BLaER1 (cell line): ENCODE data around the gene LY6G6D.

Experiments
- H3K27ac ChIP-seq: shearing (Covaris generic); formaldehyde crosslinking; 2 replicates; pipeline ENCODE4 v1.8.1; 2022
- H3K27me3 ChIP-seq: shearing (Covaris generic); formaldehyde crosslinking; 2 replicates; pipeline ENCODE4 v1.8.1; 2022
- H3K36me3 ChIP-seq: shearing (Covaris generic); formaldehyde crosslinking; 2 replicates; pipeline ENCODE4 v1.8.1; 2022
- H3K4me1 ChIP-seq: shearing (Covaris generic); formaldehyde crosslinking; 2 replicates; pipeline ENCODE4 v1.8.1; 2022
- H3K4me2 ChIP-seq: shearing (Covaris generic); formaldehyde crosslinking; 2 replicates; pipeline ENCODE4 v1.8.1; 2022
- H3K4me3 ChIP-seq: shearing (Covaris generic); formaldehyde crosslinking; 2 replicates; pipeline ENCODE4 v1.8.1; 2022
- H3K9ac ChIP-seq: shearing (Covaris generic); formaldehyde crosslinking; 2 replicates; pipeline ENCODE4 v1.8.1; 2022
- H3K9me3 ChIP-seq: shearing (Covaris generic); formaldehyde crosslinking; 2 replicates; pipeline ENCODE4 v1.8.1; 2022
- H4K20me1 ChIP-seq: shearing (Covaris generic); formaldehyde crosslinking; 2 replicates; pipeline ENCODE4 v1.8.1; 2022
- Cebpa-rat ChIP-seq: shearing (Covaris generic); IDR thresholded peaks from 2 replicates; pipeline ENCODE4 v1.8.1; 2022

The LY6G6D gene

DNA sequence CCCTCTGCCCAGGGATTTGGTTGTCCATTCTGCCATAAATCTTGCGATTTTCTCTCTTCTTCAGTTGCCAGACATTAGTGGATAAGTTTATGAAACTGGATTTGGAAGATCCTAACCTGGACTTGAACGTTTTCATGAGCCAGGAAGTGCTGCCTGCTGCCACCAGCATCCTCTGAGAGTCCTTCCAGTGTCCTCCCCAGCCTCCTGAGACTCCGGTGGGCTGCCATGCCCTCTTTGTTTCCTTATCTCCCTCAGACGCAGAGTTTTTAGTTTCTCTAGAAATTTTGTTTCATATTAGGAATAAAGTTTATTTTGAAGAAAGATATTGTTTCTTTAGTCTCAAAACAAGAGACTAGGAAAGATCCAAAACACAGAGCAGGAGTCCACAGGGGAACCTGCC lies 47.2 kb downstream of the LY6G6D start, which contains the start of gene SAPCD1:
SAPCD1 (plus strand) TSS at position 301 of the 400 bp plus-strand sequence. CDS start 399 bp downstream, outside the sequence.
- H3K27ac ChIP-seq = peak within 1 kb of the TSS; percentile 31; the same call in 1 of the 2 replicates
- no peak for TF ChIP-seq Cebpa-rat

DNA sequence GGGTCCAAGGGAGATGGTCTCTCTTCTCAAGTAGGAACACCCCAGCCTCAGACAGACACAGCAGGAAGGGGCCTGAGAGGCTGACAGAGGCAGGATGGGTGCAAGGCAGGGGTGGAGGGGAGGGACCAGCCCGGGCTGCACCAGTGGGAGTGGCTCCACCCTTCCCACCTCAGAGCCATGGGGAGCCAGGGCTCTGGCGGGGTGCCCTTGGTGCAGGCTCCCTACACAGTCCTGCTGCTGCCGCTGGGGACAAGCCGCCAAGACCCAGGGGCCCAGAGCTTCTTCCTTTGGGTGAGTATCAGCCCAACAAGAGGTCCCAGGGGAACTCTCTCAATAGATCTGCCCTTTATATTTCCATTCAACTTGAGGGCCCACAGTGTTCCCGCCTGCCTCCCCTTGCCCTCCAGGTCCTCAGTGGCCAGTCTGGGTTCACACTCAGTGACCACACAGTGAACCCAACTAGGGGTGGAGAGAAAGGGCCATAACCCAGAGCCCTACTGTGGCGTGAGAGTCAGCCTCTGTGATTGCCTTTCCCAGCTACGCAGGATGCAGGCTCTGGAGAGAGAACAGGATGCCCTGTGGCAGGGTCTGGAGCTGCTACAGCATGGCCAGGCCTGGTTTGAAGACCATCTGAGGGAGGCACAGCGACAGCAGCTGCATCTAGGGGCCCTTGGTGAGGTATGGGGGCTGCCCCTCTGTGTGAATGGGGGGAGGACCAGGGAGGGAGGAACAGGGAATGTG lies 47.9 kb downstream of the LY6G6D start:
- H3K27me3 ChIP-seq = no peaks in the 10 kb centered on the region
- H3K27ac ChIP-seq = peak overlapping the region; percentile 31; the same call in 1 of the 2 replicates
- peaks cover 80% of the 10 kb centered on the region for H3K36me3 ChIP-seq
- H3K4me2 ChIP-seq = peak overlapping the region; percentile 51
- H3K4me1 ChIP-seq = peaks cover 23% of the 10 kb centered on the region
- no peaks in the 10 kb centered on the region for H3K9me3 ChIP-seq
- H3K4me3 ChIP-seq = no peak overlapping the region
- TF ChIP-seq Cebpa-rat = no peak
- H3K9ac ChIP-seq = peak overlapping the region; percentile 34; the same call in 1 of the 2 replicates
- H4K20me1 ChIP-seq = no peaks in the 10 kb centered on the region

More for the DNA sequence above, 47.2 kb downstream of the LY6G6D start, which contains the start of gene SAPCD1:
- Histone ChIP-seq H3K9me3 (no peaks in the 10 kb centered on the region), H3K36me3 (peaks cover 87% of the 10 kb centered on the region), H3K4me1 (peaks cover 23% of the 10 kb centered on the region), H3K27me3 (no peaks in the 10 kb centered on the region), H3K4me3 (no peak within 1 kb of the TSS), H4K20me1 (no peaks in the 10 kb centered on the region), H3K9ac (peak within 1 kb of the TSS; percentile 34; the same call in 1 of the 2 replicates), H3K4me2 (peak within 1 kb of the TSS; percentile 51)

- Histone ChIP-seq H3K9me3 (no peaks in the 10 kb centered on the region), H3K4me2 (no peak overlapping the region), H3K27ac (no peak overlapping the region), H3K36me3 (peaks cover 75% of the 10 kb centered on the region), H3K4me1 (peaks cover 23% of the 10 kb centered on the region), H4K20me1 (no peaks in the 10 kb centered on the region), H3K27me3 (no peaks in the 10 kb centered on the region), H3K9ac (peak overlapping the region; percentile 34; the same call in 1 of the 2 replicates), H3K4me3 (no peak overlapping the region)
- TF ChIP-seq Cebpa-rat = no peak
Measured at GRCh38 chr6:31763619-31763940, 48.4 kb downstream of the LY6G6D start.

GRCh38 chr6:31764198-31764597 lies 49.0 kb downstream of the LY6G6D start:
- peaks cover 69% of the 10 kb centered on the region for H3K36me3 ChIP-seq
- peaks cover 23% of the 10 kb centered on the region for H3K4me1 ChIP-seq
- H3K9ac ChIP-seq = no peak overlapping the region; the same call in 1 of the 2 replicates
- no peak for TF ChIP-seq Cebpa-rat
- no peaks in the 10 kb centered on the region for H4K20me1 ChIP-seq
- no peak overlapping the region for H3K4me3 ChIP-seq
- H3K9me3 ChIP-seq = no peaks in the 10 kb centered on the region
- no peaks in the 10 kb centered on the region for H3K27me3 ChIP-seq
- no peak overlapping the region for H3K27ac ChIP-seq
- no peak overlapping the region for H3K4me2 ChIP-seq

- TF ChIP-seq Cebpa-rat = no peak
- no peak overlapping the region for H3K4me2 ChIP-seq
- H3K9me3 ChIP-seq = no peaks in the 10 kb centered on the region
- H3K36me3 ChIP-seq = peaks cover 55% of the 10 kb centered on the region
- no peak overlapping the region for H3K4me3 ChIP-seq
- H3K9ac ChIP-seq = no peak overlapping the region
- no peak overlapping the region for H3K27ac ChIP-seq
- no peaks in the 10 kb centered on the region for H3K27me3 ChIP-seq
- H3K4me1 ChIP-seq = peaks cover 23% of the 10 kb centered on the region
- no peaks in the 10 kb centered on the region for H4K20me1 ChIP-seq
Measured at GRCh38 chr6:31765559-31765909, 50.4 kb downstream of the LY6G6D start.

DNA sequence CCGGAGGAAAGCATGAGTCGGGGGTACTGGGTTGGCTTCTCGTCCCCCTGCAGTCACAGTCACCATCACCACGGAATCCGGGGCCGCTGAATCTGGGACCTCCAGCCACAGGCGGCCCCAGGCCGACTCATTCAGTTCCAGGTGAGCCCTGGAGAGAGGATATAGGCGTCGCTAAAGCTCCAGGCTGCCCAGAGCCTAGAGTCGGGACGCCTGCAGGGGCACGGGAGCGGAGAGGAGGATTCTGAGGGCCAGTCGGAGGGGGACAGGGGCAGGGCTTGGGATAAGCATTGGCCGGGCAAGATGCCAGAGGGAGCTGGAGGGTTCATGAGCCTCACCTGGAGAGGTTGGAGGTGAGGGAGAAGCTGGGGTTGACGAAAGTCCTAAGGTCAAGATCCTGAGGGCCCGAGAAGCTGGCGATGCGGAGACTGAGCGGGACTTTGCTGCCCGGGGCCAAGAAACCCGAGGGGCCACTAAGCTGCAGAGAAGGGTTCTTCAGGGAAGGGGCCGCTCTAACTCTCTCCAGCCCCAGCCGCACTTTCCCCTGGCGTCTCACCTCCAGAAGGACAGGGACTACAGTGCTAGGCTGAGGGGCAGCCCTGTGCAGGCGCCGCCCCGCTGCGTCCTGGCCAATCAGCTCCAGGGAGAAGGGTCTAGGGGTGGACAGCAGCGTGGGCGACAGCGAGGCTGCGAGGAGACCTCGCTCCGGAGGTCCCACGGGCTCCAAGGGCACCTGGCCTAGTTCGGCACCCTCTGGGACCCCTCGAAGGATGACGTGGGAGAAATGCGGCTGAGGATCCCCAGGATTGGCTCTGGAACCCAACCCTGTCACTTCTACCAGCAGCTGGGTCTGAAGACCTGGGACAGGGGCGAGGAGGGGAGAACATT lies 51.0 kb downstream of the LY6G6D start:
- no peak for TF ChIP-seq Cebpa-rat
- Histone ChIP-seq H3K36me3 (peaks cover 49% of the 10 kb centered on the region), H3K4me1 (peaks cover 22% of the 10 kb centered on the region), H3K9me3 (no peaks in the 10 kb centered on the region), H3K4me3 (no peak overlapping the region), H4K20me1 (no peaks in the 10 kb centered on the region), H3K9ac (no peak overlapping the region), H3K27ac (no peak overlapping the region), H3K4me2 (no peak overlapping the region), H3K27me3 (no peaks in the 10 kb centered on the region)

- TF ChIP-seq Cebpa-rat = no peak
- Histone ChIP-seq H3K27me3 (no peaks in the 10 kb centered on the region), H3K4me3 (no peak overlapping the region), H3K27ac (no peak overlapping the region), H3K36me3 (peaks cover 39% of the 10 kb centered on the region), H3K9ac (no peak overlapping the region), H3K9me3 (no peaks in the 10 kb centered on the region), H4K20me1 (no peaks in the 10 kb centered on the region), H3K4me1 (peaks cover 19% of the 10 kb centered on the region), H3K4me2 (no peak overlapping the region)
Measured at GRCh38 chr6:31767096-31767645, 52.0 kb downstream of the LY6G6D start.
